Neural crest cell (in vitro differentiated cells): Measurements from ENCODE around the gene KRTAP1-3. TPM values are rescaled to one million over a fixed set of nuclear protein-coding genes. Genes with fewer than 3 reads are reported as not detected.
"Not testable (repeated sequence)": the region's sequence is repeated elsewhere in the genome, so short reads cannot be mapped to it uniquely, and the experiment has no call there.

Experiments used
- DNase-seq: peaks from one replicate; pipeline ENCODE4 v3.0.0; 2021; ENCODE audit warnings: low read depth, mixed read lengths, low spot score
- H3K27ac Mint-ChIP-seq: one replicate; pipeline ENCODE4 v1.8.0; 2021; ENCODE audit warnings: mild to moderate bottlenecking, mixed read lengths; ENCODE audit not compliant: unreplicated experiment
- H3K27me3 Mint-ChIP-seq: 2 replicates; pipeline ENCODE4 v1.8.0; 2021; ENCODE audit warnings: low read depth, mild to moderate bottlenecking, mixed read lengths
- H3K36me3 Mint-ChIP-seq: 2 replicates; pipeline ENCODE4 v1.8.0; 2021; ENCODE audit warnings: low read depth, mild to moderate bottlenecking, mixed read lengths
- H3K4me1 Mint-ChIP-seq: 2 replicates; pipeline ENCODE4 v1.8.0; 2021; ENCODE audit warnings: mixed read lengths
- H3K4me3 Mint-ChIP-seq: one replicate; pipeline ENCODE4 v1.8.0; 2021; ENCODE audit warnings: mild to moderate bottlenecking, mixed read lengths
- H3K9me3 Mint-ChIP-seq: 2 replicates; pipeline ENCODE4 v1.8.0; 2021; ENCODE audit warnings: mixed read lengths
- total RNA-seq: library from RNA; stranded (reverse); gene quantifications from 2 replicates; pipeline ENCODE4 v1.2.1, GENCODE V29; 2021
- TF ChIP-seq, protein P1 (sequence below): fragments of 200-600 bp; sonication (generic); conservative IDR thresholded peaks from 2 replicates; pipeline ENCODE4 v1.5.0; 2021; ENCODE audit warnings: antibody characterized with exemption, mild to moderate bottlenecking

The KRTAP1-3 gene
- total RNA-seq, 1 donor from 2014 or later = not detected

DNA sequence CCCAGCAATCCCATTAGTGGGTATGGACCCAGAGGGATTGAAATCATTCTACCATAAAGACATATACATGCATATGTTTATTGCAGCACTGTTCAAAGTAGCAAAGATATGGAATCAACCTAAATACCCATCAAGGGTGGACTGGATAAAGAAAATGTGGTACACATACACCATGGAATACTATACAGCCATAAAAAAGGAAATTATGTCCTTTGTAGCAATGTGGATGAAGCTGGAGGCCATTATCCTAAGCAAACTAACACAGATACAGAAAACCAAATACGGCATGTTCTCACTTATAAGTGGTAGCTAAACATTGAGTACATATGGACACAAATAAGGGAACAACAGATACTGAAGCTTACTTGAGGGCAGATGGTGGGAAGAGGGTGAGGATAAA, 22.9 kb upstream of the KRTAP1-3 start:
- Mint-ChIP-seq H3K4me3 (no peak overlapping the region), H3K36me3 (no peaks in the 10 kb centered on the region), H3K27ac (no peak overlapping the region), H3K4me1 (peaks cover 8% of the 10 kb centered on the region), H3K27me3 (no peaks in the 10 kb centered on the region), H3K9me3 (peaks cover 9% of the 10 kb centered on the region)
- DNase-seq = no peak
- TF ChIP-seq, protein P1, sequence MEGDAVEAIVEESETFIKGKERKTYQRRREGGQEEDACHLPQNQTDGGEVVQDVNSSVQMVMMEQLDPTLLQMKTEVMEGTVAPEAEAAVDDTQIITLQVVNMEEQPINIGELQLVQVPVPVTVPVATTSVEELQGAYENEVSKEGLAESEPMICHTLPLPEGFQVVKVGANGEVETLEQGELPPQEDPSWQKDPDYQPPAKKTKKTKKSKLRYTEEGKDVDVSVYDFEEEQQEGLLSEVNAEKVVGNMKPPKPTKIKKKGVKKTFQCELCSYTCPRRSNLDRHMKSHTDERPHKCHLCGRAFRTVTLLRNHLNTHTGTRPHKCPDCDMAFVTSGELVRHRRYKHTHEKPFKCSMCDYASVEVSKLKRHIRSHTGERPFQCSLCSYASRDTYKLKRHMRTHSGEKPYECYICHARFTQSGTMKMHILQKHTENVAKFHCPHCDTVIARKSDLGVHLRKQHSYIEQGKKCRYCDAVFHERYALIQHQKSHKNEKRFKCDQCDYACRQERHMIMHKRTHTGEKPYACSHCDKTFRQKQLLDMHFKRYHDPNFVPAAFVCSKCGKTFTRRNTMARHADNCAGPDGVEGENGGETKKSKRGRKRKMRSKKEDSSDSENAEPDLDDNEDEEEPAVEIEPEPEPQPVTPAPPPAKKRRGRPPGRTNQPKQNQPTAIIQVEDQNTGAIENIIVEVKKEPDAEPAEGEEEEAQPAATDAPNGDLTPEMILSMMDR = no peak

DNA sequence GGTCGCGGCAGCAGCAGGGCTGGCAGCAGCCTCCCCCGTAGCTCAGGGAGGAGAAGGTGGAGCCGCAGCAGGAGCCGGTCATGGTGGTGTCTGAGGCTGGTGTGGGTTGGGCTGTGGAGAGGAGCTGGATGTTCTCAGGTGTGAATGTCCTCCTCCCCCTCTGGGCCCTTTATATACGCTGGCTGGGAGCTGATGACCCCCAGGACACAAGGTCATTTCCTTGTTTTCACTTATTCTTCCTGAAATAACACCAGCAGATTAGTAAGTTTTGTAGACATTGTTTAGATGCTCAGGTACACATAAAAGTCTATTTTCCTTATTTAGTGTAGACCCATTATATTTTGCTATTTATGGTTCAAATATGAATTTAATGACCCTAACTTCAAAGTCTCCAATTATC, 20.5 kb upstream of the KRTAP1-3 start, which contains the start of gene KRTAP2-2:
KRTAP2-2 (minus strand) TSS at position 101 of the 400 bp plus-strand sequence; CDS start at position 82, 19 bp downstream.
- H3K36me3 Mint-ChIP-seq, H3K27me3 Mint-ChIP-seq, H3K4me3 Mint-ChIP-seq, H3K9me3 Mint-ChIP-seq, H3K4me1 Mint-ChIP-seq, H3K27ac Mint-ChIP-seq, DNase-seq: not testable (repeated sequence)

DNA sequence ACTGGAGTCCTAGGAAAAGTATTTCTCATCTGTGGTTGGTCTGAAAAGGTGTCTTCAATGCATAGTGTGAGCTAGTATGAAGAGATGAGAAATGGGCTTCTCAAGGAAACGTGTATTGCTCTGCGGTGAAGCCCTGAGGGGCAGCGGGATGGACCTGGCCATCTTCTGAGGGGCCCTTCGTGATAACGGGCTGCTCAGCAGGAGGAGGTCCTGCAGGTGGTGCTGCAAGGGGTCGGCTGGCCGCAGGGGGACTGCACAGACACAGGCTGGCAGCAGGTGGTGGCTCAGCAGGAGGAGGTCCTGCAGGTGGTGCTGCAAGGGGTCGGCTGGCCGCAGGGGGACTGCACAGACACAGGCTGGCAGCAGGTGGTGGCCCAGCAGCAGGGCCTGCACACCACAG, 19.9 kb upstream of the KRTAP1-3 start:
- H3K4me3 Mint-ChIP-seq, H3K9me3 Mint-ChIP-seq, H3K27ac Mint-ChIP-seq, H3K27me3 Mint-ChIP-seq, H3K36me3 Mint-ChIP-seq, H3K4me1 Mint-ChIP-seq, DNase-seq: not testable (repeated sequence)

DNA sequence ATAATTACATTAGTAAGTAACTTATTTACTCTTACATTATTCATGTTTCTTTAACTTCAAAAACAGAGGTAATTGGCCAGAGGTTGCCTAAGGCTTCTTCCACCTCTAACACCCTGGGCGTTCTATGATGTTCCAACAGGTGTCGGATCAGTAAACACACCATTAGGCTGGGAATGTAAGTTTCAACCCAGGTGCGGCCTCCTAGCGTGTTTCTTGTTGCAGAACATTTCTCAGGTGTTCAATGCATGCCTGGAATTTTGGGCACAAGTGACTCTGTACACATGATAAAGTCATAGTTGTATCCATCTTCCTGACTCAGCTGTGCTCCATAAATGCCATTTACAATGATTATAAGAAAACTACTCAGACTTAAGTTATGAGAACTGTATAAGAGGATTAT, 19.4 kb upstream of the KRTAP1-3 start:
- no peak overlapping the region for H3K27ac Mint-ChIP-seq
- no peaks in the 10 kb centered on the region for H3K36me3 Mint-ChIP-seq
- H3K9me3 Mint-ChIP-seq = peaks cover 9% of the 10 kb centered on the region
- peaks cover 11% of the 10 kb centered on the region for H3K27me3 Mint-ChIP-seq
- no peaks in the 10 kb centered on the region for H3K4me1 Mint-ChIP-seq
- no peak overlapping the region for H3K4me3 Mint-ChIP-seq
- DNase-seq = no peak
- TF ChIP-seq, protein P1 = no peak

DNA sequence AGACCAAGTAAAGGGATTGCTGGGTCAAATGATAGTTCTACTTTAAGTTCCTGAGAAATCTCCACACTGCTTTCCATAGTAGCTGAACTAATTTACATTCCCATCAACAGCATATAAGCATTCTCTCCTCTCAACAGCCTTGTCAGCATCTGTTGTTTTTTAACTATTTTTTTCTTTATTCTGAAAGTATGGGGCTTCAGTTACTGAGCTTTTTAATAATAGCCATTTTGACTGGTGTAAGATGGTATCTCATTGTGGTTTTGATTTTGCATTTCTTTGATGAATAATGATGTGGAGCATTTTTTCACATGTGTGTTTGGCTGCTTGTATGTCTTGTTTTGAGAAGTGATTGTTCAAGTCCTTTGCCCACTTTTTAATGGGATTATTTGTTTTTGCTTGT, 17.9 kb upstream of the KRTAP1-3 start:
- Mint-ChIP-seq H3K4me1 (no peaks in the 10 kb centered on the region), H3K4me3 (no peak overlapping the region), H3K27me3 (peaks cover 16% of the 10 kb centered on the region), H3K27ac (no peak overlapping the region), H3K9me3 (peaks cover 7% of the 10 kb centered on the region), H3K36me3 (no peaks in the 10 kb centered on the region)
- TF ChIP-seq, protein P1 = no peak
- DNase-seq = no peak

DNA sequence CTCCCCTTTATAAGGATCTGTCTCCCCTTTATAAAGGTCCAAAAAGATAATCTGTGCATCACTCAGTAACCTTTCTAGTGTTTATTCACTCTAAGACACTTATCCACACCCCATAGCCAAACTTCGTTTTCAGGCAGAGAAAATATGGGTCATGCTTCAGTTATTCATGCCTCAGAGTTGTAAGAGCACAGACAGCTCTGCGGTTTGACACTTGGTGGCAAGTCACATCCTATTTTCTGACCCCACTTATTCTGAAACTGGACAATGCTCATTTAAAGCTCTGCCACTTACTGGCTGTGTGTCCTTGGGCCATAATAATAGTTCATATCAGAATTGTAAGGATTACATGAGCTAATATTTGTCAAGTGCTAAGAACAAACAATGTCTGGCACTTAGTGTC, 14.4 kb upstream of the KRTAP1-3 start:
- Mint-ChIP-seq H3K9me3 (peaks cover 2% of the 10 kb centered on the region), H3K4me3 (no peak overlapping the region), H3K36me3 (no peaks in the 10 kb centered on the region), H3K27ac (no peak overlapping the region), H3K27me3 (peaks cover 18% of the 10 kb centered on the region), H3K4me1 (no peaks in the 10 kb centered on the region)
- DNase-seq = no peak
- TF ChIP-seq, protein P1 = no peak

DNA sequence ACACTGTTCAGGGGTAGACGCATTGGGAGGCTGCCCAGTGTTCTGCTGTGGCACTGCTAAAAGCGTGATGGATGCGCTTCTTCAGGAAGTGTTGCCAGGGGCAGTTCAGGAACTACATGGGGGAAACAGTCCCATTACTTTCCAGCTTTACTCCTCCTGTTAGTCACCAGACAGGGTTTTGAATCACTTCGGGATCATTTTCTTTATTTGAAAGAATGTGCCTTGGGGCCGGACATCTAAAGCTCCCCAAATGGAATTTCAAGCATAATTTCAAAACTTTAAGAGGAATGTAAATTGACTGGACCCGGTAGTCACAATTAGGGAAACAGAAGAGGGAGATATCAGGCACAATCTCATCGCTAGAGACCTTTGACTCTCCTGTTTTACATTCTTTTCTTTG, 13.8 kb upstream of the KRTAP1-3 start:
- peaks cover 2% of the 10 kb centered on the region for H3K9me3 Mint-ChIP-seq
- TF ChIP-seq, protein P1 = no peak
- peaks cover 18% of the 10 kb centered on the region for H3K27me3 Mint-ChIP-seq
- H3K36me3 Mint-ChIP-seq = peaks cover 2% of the 10 kb centered on the region
- no peak overlapping the region for H3K4me3 Mint-ChIP-seq
- DNase-seq = no peak
- no peak overlapping the region for H3K27ac Mint-ChIP-seq
- H3K4me1 Mint-ChIP-seq = no peaks in the 10 kb centered on the region

DNA sequence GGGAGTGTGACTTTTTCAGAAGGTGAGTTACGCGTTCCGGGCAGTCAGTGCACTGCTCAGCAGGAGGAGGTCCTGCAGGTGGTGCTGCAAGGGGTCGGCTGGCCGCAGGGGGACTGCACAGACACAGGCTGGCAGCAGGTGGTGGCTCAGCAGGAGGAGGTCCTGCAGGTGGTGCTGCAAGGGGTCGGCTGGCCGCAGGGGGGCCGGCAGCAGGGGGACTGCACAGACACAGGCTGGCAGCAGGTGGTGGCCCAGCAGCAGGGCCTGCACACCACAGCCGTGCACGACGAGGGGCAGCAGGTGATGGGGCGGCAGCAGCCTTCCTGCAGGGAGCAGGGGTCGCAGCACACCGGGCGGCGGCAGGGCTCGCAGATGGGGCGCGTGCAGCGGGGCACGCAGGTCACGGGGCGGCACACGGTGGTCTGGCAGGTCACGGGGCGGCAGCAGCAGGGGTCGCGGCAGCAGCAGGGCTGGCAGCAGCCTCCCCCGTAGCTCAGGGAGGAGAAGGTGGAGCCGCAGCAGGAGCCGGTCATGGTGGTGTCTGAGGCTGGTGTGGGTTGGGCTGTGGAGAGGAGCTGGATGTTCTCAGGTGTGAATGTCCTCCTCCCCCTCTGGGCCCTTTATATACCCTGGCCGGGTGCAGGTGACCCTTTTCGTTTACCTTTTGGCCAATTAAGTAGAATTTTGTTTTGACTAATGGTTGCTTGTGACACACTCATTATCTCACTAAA, 12.2 kb upstream of the KRTAP1-3 start, which contains the start of gene KRTAP2-1:
KRTAP2-1 (minus strand) TSS at position 582 of the 731 bp plus-strand sequence; CDS start at position 533, 49 bp downstream.
- DNase-seq, H3K36me3 Mint-ChIP-seq, H3K9me3 Mint-ChIP-seq, H3K4me1 Mint-ChIP-seq, H3K27ac Mint-ChIP-seq, H3K4me3 Mint-ChIP-seq: not testable (repeated sequence)
- peaks cover 18% of the 10 kb centered on the region for H3K27me3 Mint-ChIP-seq
